ENCODE data around the gene BTN1A1. TPM values are rescaled to one million over a fixed set of nuclear protein-coding genes. Genes with fewer than 3 reads are reported as not detected.

The BTN1A1 gene
- polyA plus RNA-seq, 3 donors: not detected

DNA sequence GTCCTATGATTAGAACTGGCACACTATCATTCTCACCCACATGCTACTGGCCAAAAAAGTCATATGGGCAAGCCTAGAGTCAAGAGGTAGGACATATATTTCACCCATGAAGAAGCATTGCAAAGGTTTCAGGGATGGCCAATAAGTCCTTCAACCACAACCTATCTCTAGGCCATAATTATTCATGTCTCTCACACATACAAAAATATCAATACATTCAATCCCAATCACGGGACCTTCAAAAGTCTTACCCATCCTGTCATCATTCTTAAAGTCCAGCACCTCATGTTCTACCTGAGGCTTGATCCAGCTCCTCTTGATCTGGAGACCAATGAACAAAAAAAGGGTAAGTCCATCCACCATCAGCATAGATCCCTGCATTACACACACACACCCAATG is 12.6 kb upstream of the BTN1A1 start:
- Histone ChIP-seq H3K4me2 (replicated peaks; ENCODE audit: extremely low read depth, low read length, poor library complexity, severe bottlenecking) (no peak overlapping the region), H3K27me3 (ENCODE audit: control insufficient read depth in 2 of 2, insufficient read depth in 2 of 2, low read length in 2 of 2) (no peaks in the 10 kb centered on the region), H2AFZ (ENCODE audit: insufficient read depth, low read depth, low read length, poor library complexity, severe bottlenecking) (no peak overlapping the region), H3K79me2 (ENCODE audit: insufficient read depth, low read length) (no peaks in the 10 kb centered on the region), H3K27ac (ENCODE audit: low read depth in 1 of 2, low read length in 2 of 2) (no peak overlapping the region), H3K9ac (ENCODE audit: insufficient read depth, low read length, poor library complexity, severe bottlenecking) (no peak overlapping the region), H3K4me1 (ENCODE audit: control insufficient read depth in 1 of 2, insufficient read depth in 2 of 2, low read length in 2 of 2) (peaks cover 4 to 7% of the 10 kb centered on the region in 2 donors), H3K9me3 (replicated peaks in 1 of 2; ENCODE audit: control insufficient read depth in 1 of 2, insufficient read depth in 1 of 2, low read length in 2 of 2) (no peaks in the 10 kb centered on the region), H4K20me1 (ENCODE audit: insufficient read depth, low read length) (no peaks in the 10 kb centered on the region), H3K4me3 (replicated peaks in 1 of 3; ENCODE audit: low read depth in 2 of 3, low read length in 3 of 3) (no peak overlapping the region), H3K36me3 (replicated peaks in 1 of 2; ENCODE audit: control insufficient read depth in 1 of 2, insufficient read depth in 2 of 2, low read length in 2 of 2) (no peaks in the 10 kb centered on the region)
- TF ChIP-seq CTCF (IDR thresholded peaks at IDR 0.05): no peak
- 100% methylated on average over 1 of the region's 1 CpG for whole genome bisulfite sequencing (ENCODE audit: insufficient coverage)
- intact Hi-C loops (cut with micrococcal nuclease): no loop called here
- no peak for DNase-seq
- H3K4me3 Mint-ChIP-seq: no peak overlapping the region
- peaks cover 14% of the 10 kb centered on the region for H3K4me1 Mint-ChIP-seq
- H3K9me3 Mint-ChIP-seq: peaks cover 0 to 8% (median 2%) of the 10 kb centered on the region in 7 donors
- H3K36me3 Mint-ChIP-seq: no peaks in the 10 kb centered on the region
- peaks cover 0 to 4% (median 0%) of the 10 kb centered on the region in 3 donors for H3K27me3 Mint-ChIP-seq (ENCODE audit: low read depth in 3 of 3)
- H3K27ac Mint-ChIP-seq: no peak overlapping the region

- Histone ChIP-seq H3K9ac (ENCODE audit: insufficient read depth, low read length, poor library complexity, severe bottlenecking) (no peak overlapping the region), H3K4me2 (replicated peaks; ENCODE audit: extremely low read depth, low read length, poor library complexity, severe bottlenecking) (no peak overlapping the region), H3K36me3 (replicated peaks in 1 of 2; ENCODE audit: control insufficient read depth in 1 of 2, insufficient read depth in 2 of 2, low read length in 2 of 2) (no peaks in the 10 kb centered on the region), H2AFZ (ENCODE audit: insufficient read depth, low read depth, low read length, poor library complexity, severe bottlenecking) (no peak overlapping the region), H3K9me3 (replicated peaks in 1 of 2; ENCODE audit: control insufficient read depth in 1 of 2, insufficient read depth in 1 of 2, low read length in 2 of 2) (no peaks in the 10 kb centered on the region), H4K20me1 (ENCODE audit: insufficient read depth, low read length) (no peaks in the 10 kb centered on the region), H3K27me3 (ENCODE audit: control insufficient read depth in 2 of 2, insufficient read depth in 2 of 2, low read length in 2 of 2) (peaks cover 0 to 2% of the 10 kb centered on the region in 2 donors), H3K4me3 (replicated peaks in 1 of 3; ENCODE audit: low read depth in 2 of 3, low read length in 3 of 3) (no peak overlapping the region), H3K27ac (ENCODE audit: low read depth in 1 of 2, low read length in 2 of 2) (no peak overlapping the region), H3K79me2 (ENCODE audit: insufficient read depth, low read length) (no peaks in the 10 kb centered on the region), H3K4me1 (ENCODE audit: control insufficient read depth in 1 of 2, insufficient read depth in 2 of 2, low read length in 2 of 2) (peaks cover 4 to 5% of the 10 kb centered on the region in 2 donors)
- H3K4me3 Mint-ChIP-seq: no peak overlapping the region
- peaks cover 0 to 8% (median 2%) of the 10 kb centered on the region in 7 donors for H3K9me3 Mint-ChIP-seq
- H3K4me1 Mint-ChIP-seq: peaks cover 10% of the 10 kb centered on the region
- H3K36me3 Mint-ChIP-seq: no peaks in the 10 kb centered on the region
- intact Hi-C loops (cut with micrococcal nuclease): no loop called here
- DNase-seq: no peak
- TF ChIP-seq CTCF (IDR thresholded peaks at IDR 0.05): no peak
- 53% methylated on average over 3 of the region's 8 CpGs for WGBS (ENCODE audit: insufficient coverage)
- H3K27ac Mint-ChIP-seq: no peak overlapping the region
- peaks cover 5 to 6% (median 6%) of the 10 kb centered on the region in 3 donors for H3K27me3 Mint-ChIP-seq (ENCODE audit: low read depth in 3 of 3)
Observed at GRCh38 chr6:26489996-26490964, 9.8 kb upstream of the BTN1A1 start.

Measured in CD14-positive monocyte (primary cell).